GM23338 (cell line): Measurements from ENCODE around the gene APPBP2.

Experiments used
- CREB1 ChIP-seq: fragments of 250-450 bp; sonication (Bioruptor Pico); IDR thresholded peaks from 2 replicates; pipeline ENCODE4 v1.5.0; 2020; ENCODE audit warnings: low read depth, mild to moderate bottlenecking, moderate library complexity
- CTCF ChIP-seq, 2 experiments: fragments of 200-600 bp in 1 of 2; sonication (generic) in 1 of 2; conservative IDR thresholded peaks; 2 replicates each; pipeline versions ENCODE4 v1.5.1 to v1.6.1; 2016 to 2017; ENCODE audit warnings: antibody characterized with exemption in 2 of 2, low read depth in 2 of 2, mild to moderate bottlenecking in 2 of 2, moderate library complexity in 1 of 2
- ETS1 ChIP-seq: IDR thresholded peaks from 2 replicates; pipeline ENCODE4 v1.6.1; 2016; ENCODE audit warnings: antibody characterized with exemption
- EZH2 ChIP-seq: fragments of 200-600 bp; sonication (generic); IDR thresholded peaks from one replicate; pipeline ENCODE4 v1.8.0; 2017; ENCODE audit warnings: antibody characterized with exemption, mild to moderate bottlenecking, low read depth; ENCODE audit not compliant: unreplicated experiment
- EZH2phosphoT487 ChIP-seq: fragments of 200-600 bp; sonication (generic); IDR thresholded peaks from one replicate; pipeline ENCODE4 v1.8.1; 2018; ENCODE audit warnings: antibody characterized with exemption; ENCODE audit not compliant: unreplicated experiment
- JUNB ChIP-seq: IDR thresholded peaks from one replicate; pipeline ENCODE4 v1.6.1; 2016; ENCODE audit warnings: antibody characterized with exemption; ENCODE audit not compliant: unreplicated experiment
- NANOG ChIP-seq: IDR thresholded peaks from 2 replicates; pipeline ENCODE4 v1.6.1; 2016; ENCODE audit warnings: antibody characterized with exemption, borderline replicate concordance
- POLR2AphosphoS5 ChIP-seq: IDR thresholded peaks from 2 replicates; pipeline ENCODE4 v1.6.1; 2016; ENCODE audit warnings: antibody characterized with exemption, low read depth
- REST ChIP-seq: IDR thresholded peaks from one replicate; pipeline ENCODE4 v1.6.1; 2018; ENCODE audit warnings: antibody characterized with exemption; ENCODE audit not compliant: unreplicated experiment
- ZNF114 ChIP-seq: fragments of 250-450 bp; sonication (Bioruptor Pico); IDR thresholded peaks from 2 replicates; pipeline ENCODE4 v1.5.0; 2020; ENCODE audit warnings: mild to moderate bottlenecking, moderate library complexity
- ZNF331 ChIP-seq: fragments of 250-450 bp; sonication (Bioruptor Pico); IDR thresholded peaks from 2 replicates; pipeline ENCODE4 v1.5.0; 2020; ENCODE audit warnings: low read depth, mild to moderate bottlenecking, moderate library complexity

GRCh38 chr17:60416368-60416925 is 109.6 kb downstream of the APPBP2 start:
- TF ChIP-seq CTCF (conservative IDR thresholded peaks at IDR 0.05; ENCODE audit: low read depth in 2 of 2) (no peak), JUNB (no peak), POLR2AphosphoS5 (no peak), EZH2 (no peak), CREB1 (CRISPR knock-in tag) (no peak), REST (no peak), EZH2phosphoT487 (no peak), NANOG (no peak), ZNF331 (CRISPR knock-in tag) (no peak), ETS1 (no peak), ZNF114 (CRISPR knock-in tag) (no peak)
